ENCODE measurements around the gene ATOH8.

The ATOH8 gene

GRCh38 chr2:85812094-85812735 lies 58.4 kb downstream of the ATOH8 start:
- no peak for DNase-seq (ENCODE audit: low spot score)
- ChIA-PET POLR2A (ENCODE audit: low non-redundant PET) (no interaction called here), CTCF (interaction anchor here (0.6 to 6.8 kb wide), 3 partner anchors 29 to 83 kb away, joined by 3 to 99 read pairs (median 5); no protein-coding TSS in a partner anchor)
- TF ChIP-seq, protein P1, sequence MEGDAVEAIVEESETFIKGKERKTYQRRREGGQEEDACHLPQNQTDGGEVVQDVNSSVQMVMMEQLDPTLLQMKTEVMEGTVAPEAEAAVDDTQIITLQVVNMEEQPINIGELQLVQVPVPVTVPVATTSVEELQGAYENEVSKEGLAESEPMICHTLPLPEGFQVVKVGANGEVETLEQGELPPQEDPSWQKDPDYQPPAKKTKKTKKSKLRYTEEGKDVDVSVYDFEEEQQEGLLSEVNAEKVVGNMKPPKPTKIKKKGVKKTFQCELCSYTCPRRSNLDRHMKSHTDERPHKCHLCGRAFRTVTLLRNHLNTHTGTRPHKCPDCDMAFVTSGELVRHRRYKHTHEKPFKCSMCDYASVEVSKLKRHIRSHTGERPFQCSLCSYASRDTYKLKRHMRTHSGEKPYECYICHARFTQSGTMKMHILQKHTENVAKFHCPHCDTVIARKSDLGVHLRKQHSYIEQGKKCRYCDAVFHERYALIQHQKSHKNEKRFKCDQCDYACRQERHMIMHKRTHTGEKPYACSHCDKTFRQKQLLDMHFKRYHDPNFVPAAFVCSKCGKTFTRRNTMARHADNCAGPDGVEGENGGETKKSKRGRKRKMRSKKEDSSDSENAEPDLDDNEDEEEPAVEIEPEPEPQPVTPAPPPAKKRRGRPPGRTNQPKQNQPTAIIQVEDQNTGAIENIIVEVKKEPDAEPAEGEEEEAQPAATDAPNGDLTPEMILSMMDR (conservative IDR thresholded peaks at IDR 0.05; ENCODE audit: low read depth), result no peak
- H3K27ac ChIP-seq, result no peak overlapping the region

DNA sequence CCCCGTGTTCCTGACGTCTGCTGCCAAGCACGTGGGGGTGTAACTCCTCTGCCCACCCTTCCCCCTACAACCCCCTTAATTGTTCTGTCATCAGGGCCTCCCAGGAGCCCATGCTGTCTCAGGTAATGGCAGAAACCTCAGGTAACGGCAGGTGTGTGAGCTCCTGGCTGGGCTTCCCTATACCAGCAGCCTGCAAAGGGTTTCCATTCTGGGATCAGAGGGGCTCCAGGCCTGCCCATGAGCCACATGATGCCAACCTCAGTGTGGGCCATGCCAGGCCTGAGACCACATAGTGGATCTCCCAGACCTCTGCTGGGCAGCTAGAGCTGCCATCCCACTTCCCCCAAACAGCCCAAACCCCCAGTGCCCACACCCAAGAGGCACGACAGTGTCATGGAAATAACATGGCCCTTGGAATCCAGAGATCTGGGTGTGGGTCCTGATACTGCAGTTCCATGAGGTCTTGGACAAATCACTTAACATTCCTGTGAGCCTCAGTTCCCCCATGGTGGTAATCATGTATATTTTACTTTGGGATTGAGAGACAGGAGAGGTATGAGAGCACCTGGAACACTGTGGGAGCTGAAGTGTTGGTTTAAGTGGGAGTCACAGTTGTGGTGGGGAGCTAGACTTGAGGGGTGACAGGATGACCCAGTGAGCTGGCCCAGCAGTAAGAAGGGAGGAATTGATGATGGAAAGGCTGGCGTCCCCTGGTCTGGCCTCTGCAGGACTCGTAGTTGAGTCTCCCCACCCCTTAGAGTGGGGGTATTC lies 59.6 kb downstream of the ATOH8 start:
- CTCF ChIA-PET, result interaction anchor here (0.5 to 6.8 kb wide), 24 partner anchors 9 to 293 kb away, joined by 3 to 99 read pairs (median 4); partner anchors contain the start of gene ATOH8
- H3K27ac ChIP-seq, result no peak overlapping the region
- TF ChIP-seq, protein P1 (conservative IDR thresholded peaks at IDR 0.05; ENCODE audit: low read depth), result no peak
- POLR2A ChIA-PET (ENCODE audit: low non-redundant PET), result no interaction called here
- DNase-seq (ENCODE audit: low spot score), result no peak

DNA sequence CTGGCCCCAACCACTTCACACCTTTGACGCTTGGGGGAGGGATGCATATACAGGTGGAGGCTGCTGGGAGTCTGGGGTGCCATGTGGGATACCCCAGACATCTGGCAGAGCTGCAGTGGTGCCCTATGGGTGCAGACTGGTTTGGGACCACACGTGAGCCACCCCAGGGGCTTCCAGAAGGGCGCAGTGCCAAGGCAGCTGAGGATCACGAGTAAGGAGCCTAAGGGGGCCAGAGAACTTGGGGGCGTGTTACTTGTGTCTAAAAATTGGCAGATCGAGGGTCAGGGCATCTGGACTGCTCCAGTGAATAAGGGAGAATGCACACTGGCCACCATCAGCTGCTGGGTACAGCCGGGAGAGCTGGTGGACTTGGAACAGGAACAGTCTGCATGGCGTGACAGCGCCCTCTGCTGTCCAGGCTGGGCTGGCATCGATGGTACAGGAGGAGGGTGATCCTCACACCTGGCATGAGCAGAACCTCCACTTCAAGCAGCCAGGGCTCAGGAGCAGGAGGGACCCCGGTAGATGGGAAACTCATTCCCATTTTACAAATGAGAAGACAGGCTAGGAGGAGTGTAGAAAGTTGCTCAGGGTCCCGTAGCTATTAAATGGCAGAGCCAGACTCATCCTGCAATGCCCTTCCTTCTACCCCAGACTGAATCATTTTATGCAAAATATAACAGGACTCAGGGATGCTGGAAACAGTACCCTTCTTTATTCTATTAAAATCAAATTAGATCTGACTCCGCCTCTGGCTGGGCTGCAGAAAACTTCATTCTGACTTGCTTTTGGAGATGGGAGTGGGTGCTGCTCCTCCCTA lies 60.4 kb downstream of the ATOH8 start:
- DNase-seq (ENCODE audit: low spot score), result peak; percentile 84
- CTCF ChIA-PET, result interaction anchor here (0.5 to 6.8 kb wide), 25 partner anchors 8 to 292 kb away, joined by 3 to 99 read pairs (median 4); partner anchors contain the start of gene ATOH8
- TF ChIP-seq, protein P1 (conservative IDR thresholded peaks at IDR 0.05; ENCODE audit: low read depth), result peak; percentile 93
- POLR2A ChIA-PET (ENCODE audit: low non-redundant PET), result no interaction called here
- no peak overlapping the region for H3K27ac ChIP-seq

- TF ChIP-seq, protein P1 (conservative IDR thresholded peaks at IDR 0.05; ENCODE audit: low read depth), result no peak
- POLR2A ChIA-PET (ENCODE audit: low non-redundant PET), result interaction anchor here (0.6 kb wide), 1 partner anchor 88 kb away, joined by 3 read pairs; no protein-coding TSS in a partner anchor
- CTCF ChIA-PET, result interaction anchor here (0.7 to 6.8 kb wide), 9 partner anchors 9 to 96 kb away, joined by 4 to 99 read pairs (median 7); partner anchors contain the start of gene ATOH8
Observed at GRCh38 chr2:85814802-85815550, 61.2 kb downstream of the ATOH8 start.

GRCh38 chr2:85819811-85820510 lies 66.2 kb downstream of the ATOH8 start:
- CTCF ChIA-PET, result no interaction called here
- DNase-seq (ENCODE audit: low spot score), result no peak
- TF ChIP-seq, protein P1 (conservative IDR thresholded peaks at IDR 0.05; ENCODE audit: low read depth), result no peak
- H3K27ac ChIP-seq, result no peak overlapping the region
- POLR2A ChIA-PET (ENCODE audit: low non-redundant PET), result no interaction called here

More at GRCh38 chr2:85814802-85815550, 61.2 kb downstream of the ATOH8 start:
- H3K27ac ChIP-seq, result no peak overlapping the region
- DNase-seq (ENCODE audit: low spot score), result no peak
